Activated gamma-delta T cell treated with Interleukin-2 at 50 U/mL for 16 hours (primary cell): Measurements from ENCODE around the gene FLT3.
"Not testable (repeated sequence)": the region's sequence is repeated elsewhere in the genome, so short reads cannot be mapped to it uniquely, and the experiment has no call there.

Source experiments
- DNase-seq: peaks from one replicate; pipeline ENCODE4 v3.0.0-alpha.2; 2020

The FLT3 gene

DNA sequence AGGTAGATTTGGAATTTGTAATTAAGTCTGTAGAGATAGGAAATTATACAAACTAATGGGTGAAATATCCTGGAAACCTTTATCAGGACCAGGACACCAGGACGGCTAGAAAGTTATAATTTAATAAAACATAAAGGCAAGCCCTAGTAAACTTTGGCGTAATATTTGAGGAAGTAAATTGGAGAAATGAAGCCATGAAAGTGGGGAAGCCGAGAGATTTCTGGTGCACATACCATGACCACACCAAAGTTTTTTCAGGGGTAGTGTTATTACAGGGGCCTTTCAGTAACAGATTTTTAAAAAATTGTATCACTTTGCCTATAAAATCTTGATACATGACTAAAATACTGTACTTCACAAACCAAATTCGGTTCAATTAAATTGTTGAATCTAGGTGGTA is 57.2 kb downstream of the FLT3 start:
- DNase-seq, result no peak

DNA sequence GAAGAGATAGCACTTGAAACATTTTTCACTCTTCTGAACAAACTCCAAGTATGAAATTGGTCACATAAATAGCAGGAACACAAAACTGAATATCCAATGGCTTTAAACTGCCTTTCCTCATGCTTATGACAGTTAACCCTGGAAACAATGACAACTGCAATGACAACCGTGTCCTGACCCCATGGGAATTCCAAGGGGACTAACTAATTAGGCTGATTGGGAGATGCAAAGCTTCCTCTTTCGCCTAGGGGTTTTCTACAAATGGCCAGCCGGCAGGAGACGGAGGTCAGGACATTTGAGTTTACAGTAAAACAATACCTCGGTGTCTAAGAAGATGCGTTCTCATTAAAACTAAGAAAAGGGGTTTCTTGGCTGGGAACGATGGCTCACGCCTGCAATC is 58.9 kb downstream of the FLT3 start:
- DNase-seq, result no peak

DNA sequence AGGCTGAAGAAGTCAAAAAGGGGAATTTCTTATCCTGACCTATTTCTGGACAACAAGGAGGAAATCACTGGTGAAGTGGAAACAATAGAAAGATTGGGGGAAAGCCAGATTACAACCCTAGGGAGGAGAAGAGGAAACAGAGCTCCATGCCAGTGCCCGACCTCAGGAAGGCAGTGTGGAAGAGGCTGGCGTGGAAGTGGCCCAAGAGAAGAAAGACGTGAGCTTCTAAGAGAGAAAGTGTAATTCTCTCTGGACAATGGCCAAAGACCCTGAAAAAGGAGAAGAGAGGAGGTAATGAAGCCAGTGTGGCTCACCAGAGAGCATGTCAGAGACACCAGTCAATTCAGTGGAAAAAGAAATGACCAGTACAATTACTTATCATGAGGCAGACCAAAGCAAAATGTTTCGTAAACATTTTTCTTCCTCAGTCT is 59.3 kb downstream of the FLT3 start:
- DNase-seq, result no peak

DNA sequence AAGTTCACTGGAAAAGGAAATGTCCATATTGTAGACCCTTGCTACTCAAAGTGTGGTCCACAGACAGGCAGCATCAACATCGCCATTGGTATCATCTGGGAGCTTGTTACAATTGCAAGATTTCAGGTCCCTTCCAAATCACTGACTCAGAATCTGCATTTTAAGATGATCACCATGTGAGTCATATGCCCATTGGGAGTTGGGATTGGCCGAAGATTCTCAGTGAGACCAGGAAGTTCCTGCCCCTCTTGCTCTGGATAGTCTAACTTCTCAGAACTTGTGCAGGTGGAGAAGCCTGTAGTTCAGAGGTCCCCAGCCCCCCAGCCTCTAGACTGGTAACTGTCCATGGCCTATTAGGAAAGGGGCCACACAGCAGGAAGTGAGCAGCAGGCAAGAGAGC is 63.0 kb downstream of the FLT3 start:
- DNase-seq, result no peak

DNA sequence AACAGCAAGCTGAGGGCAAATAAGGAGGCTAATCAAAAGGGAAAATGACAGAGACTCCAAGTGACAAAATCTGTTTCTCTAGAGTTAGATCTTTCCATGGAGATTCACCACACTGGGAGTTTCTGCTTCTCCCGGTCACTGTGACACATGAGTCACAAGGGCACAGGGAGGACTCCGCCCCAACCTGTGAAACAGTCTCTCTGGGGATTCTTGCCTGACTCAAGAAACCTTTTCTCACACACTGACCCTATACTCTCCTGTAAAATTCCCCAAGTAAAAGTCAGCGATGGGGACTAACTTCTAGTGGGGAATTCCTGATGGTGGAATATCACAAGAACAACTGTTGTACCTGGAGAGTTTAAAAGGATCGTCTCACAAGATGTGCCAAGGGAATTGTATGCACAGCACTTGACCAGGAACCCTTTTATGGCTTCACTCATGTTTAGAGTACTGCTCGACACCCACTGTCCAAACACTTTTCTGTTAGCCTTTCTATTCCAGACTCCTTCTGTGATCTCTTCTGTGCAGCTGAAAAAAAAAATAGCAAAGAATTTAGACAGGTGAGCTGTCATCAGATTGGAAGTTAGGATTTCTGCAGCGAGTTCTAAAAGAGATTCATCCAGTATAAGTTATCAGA is 65.1 kb downstream of the FLT3 start:
- no peak for DNase-seq

DNA sequence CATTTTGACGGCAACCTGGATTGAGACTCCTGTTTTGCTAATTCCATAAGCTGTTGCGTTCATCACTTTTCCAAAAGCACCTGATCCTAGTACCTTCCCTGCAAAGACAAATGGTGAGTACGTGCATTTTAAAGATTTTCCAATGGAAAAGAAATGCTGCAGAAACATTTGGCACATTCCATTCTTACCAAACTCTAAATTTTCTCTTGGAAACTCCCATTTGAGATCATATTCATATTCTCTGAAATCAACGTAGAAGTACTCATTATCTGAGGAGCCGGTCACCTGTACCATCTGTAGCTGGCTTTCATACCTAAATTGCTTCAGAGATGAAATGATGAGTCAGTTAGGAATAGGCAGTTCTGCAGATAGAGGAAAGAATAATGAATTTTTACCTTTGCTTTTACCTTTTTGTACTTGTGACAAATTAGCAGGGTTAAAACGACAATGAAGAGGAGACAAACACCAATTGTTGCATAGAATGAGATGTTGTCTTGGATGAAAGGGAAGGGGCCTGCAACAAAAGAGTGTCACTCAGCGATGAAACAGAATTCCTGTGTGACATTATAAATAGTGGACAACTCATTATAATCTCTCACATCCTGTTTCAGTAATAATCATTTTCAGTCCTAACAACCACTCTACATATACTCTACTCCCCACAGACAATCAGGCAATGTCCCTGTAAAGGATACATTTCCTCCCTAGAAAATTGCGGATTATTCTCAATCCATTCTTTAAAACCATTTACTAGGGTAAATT is 66.3 kb downstream of the FLT3 start:
- DNase-seq, result no peak

DNA sequence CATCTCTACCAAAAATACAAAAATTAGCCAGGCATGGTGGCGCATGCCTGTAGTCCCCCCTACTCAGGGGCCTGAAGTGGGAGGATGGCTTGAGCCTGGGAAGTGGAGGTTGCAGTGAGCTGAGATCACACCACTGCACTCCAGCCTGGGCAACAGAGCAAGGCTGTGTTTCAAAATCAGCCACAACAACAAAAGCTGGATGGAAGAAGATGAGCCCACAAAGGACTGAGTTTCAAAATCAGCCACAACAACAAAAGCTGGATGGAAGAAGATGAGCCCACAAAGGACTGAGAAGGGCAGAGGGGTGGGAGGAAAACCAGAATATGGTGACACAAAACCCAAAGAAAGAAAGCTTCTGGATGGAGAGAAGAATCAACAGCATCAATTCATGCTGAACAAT is 67.9 kb downstream of the FLT3 start:
- DNase-seq, result not testable (repeated sequence)

DNA sequence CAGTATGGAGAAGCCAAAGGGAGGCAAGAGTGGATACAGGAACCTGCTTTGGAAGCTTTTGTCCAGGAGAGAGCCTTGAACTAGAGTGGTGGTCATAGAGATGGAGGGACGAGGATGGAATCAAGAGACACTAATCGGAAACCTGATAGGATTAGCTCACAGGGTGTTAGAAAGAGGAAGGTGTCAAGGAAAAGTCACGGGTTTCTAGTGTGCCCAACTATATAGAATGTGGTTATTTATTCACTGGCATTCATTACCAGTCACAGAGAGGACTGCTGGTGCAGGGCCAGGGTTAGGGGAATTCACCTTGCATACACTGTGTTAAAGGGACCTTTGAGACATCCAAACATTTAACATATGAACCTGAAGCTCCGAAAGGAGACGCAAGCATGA is 68.5 kb downstream of the FLT3 start:
- DNase-seq, result no peak

DNA sequence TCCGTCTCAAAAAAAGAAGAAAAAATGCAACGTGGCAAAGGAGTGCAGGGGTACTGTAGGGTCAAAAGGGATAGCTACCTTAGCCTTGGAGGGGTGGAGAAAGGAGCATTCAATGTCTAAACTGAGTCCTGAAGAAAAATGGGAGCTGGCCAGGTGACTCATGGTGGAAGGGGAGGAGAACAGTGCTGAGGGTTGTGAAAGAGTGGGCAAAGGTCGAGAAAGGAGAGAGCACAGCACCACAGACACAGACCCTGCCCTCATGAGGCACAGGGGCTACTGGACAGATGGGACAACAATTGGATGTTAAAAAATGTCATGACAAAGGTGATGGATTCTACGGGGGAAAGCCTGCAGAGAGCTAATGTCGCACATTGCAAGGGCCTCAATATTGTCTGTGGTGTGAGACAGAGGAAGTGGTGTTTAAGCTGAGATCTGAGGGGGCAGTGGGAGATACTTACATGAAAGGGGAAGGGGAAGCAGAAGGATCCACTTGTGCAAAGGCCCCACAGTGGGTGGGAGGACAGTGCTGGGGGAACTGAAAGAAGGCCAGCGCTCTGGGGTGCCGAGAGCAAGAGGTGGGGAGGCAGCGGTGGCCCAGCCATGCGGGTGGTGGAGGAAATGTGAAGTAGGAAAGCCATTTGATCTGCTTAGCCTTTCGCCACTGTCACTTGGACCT is 69.0 kb downstream of the FLT3 start:
- DNase-seq, result no peak

DNA sequence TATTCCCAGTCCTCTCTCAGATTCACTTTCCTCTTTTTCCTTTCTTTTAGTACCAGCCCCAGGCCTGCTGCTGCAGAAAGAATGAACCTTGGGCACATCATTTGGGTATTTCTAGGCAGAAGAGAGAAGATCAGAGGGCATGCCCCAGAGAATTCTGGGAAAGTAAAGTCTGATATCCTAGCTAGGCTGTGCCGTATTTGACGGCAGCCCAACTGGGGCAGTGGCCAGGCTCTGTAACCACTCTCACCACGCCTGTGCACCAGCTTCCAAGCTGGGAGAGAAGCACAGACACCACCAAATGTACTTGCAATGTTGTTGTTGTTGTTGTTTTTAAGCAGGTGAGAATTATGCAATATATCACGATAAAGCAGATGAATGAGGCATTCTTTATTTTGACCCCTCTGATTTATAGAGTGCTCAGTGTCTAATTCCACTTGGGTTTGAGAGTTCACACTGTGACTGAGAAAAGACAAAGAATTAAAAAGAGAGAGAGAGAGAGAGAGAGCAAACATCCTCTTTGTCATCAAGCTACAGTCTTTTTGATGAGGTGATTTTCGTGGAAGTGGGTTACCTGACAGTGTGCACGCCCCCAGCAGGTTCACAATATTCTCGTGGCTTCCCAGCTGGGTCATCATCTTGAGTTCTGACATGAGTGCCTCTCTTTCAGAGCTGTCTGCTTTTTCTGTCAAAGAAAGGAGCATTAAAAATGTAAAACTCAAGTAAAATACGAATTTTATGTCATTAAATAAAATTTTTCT is 72.6 kb downstream of the FLT3 start:
- no peak for DNase-seq

DNA sequence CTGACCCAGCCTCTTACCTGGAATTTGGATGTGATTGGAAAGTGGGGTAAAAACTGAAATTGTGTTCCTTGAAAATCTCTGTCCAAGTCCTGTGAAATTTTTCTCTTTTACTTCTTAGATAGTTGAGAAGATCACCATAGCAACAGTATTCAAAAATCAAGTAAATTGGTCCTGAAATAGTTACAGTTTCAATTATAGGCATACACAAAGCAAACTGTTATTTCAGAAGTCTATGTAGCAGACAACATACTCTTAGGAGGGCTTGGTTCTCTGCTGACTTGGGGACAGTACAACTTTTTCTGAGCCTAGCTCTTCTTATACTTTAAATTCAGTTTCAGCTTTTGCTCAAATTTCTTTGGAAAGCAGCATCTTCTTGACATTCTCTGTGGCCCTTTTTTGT is 73.3 kb downstream of the FLT3 start:
- no peak for DNase-seq

DNA sequence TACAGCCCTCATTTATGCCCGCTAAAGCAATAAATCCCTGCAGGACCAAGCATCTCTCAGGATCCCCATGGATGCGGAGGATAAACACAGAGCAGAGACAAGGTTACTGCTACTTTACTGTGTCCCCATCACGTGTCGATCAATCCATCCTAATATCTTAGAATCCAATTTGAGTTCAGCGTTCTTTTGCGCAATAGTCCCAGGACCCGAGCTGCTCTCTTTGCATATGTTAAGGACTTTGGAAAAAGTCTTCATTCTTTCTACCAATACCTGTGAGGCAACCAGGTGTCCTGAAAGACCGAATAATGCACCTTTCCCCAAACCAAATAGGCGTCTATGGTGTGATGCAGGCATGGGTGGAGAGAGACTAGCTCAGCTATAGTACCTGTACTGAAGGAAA is 73.9 kb downstream of the FLT3 start:
- no peak for DNase-seq

DNA sequence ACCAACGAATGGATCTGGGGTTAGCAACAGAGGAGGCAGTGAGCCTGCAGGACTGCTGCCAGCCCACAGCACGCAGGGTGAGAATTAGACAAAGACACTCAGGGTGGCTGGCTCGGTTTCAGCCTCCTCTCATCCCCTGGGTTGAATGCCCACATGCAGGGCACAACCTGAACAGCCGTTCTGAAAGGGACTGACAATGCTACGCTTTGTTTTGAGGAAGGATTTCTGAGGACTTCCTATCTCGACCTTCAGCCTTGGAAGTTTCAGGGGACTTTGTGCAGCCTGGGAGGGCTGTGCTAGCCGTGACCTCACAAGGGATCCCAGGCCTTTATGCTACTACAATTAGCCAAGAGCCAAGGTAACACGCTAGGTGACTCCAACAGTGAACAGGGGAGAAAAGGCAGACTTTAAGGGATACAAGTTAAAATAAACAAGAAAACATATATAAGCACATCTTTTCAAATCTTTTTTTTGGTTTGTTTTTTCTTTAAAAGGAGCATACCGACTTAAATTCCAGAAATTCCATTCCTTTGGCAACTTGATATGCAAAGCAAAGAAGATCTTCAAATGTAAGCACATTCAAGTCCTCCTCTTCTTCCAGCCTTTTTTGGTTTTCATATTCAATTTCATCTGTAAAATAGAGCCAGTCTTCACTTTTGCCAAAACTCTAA is 77.4 kb downstream of the FLT3 start:
- DNase-seq, result no peak

DNA sequence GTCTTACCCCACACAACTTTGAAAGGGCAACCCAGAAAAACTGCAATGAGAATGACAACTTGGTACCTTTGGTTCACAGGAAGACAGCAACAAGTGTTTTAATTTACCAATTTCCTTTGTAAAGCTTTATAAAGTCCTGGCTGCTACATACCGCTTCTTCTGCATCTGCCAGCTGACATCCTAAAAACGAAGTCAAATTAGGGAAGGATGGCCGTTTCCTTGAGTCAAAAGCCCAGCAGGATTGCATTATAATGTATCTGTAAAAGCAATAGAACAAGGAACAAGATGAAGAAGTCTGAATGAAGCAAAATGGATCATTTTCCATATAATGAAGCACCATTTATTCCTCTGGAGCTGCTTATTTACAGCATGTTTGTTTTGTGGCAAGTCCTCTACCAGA is 86.1 kb downstream of the FLT3 start:
- DNase-seq, result no peak

DNA sequence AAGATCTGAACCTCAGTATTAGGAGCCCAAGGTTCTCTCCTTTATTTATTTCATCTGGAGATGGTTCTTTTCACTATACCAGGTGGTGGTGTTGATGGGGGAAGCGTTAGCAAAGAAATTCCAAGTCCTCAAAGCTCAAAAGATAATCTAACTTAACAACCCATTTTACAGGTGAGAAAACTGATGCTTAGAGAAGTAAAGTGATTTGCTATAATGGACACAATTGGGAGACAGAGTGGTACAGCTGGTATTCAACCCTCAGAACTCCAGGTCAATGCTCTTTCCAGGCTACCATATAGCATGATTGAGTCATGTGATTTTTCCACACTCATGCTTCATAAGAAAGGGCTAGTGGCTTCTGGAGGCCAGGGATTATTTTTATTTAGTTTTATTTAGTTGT is 86.9 kb downstream of the FLT3 start:
- DNase-seq, result no peak

DNA sequence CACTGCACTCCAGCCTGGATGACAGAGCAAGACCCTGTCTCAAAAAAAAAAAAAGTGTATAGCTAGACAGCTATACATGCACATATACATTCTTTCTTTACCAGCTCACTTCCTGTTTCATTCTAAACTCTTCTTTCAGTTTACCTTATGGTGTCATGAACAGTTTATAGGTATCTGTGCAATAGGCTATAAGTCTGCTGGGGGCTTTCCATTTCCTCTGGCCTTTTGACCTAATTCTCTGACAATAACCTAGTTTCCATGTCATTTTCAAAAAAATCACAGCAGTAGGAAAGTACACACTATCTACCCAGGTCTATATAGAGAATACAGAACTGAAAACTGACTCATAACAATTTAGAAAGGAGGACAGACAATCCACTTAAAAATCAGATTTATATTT is 87.5 kb downstream of the FLT3 start:
- DNase-seq, result no peak

DNA sequence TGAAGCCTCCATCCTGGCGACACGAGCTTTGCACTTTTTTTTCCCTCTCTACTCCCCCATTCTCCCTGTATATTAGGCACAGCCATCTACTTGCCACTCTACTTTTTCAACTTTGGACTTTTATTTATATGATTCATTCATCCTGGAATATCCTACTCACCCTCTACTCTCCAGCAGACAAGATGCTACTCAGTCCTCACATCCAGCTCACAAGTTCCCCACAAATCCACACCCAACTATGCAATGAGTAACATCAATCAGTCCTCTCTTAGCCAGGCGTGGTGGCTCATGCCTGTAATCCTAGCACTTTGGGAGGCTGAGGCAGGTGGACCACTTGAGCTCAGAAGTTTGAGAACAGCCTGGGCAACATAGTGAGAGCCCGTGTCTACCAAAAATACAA is 88.0 kb downstream of the FLT3 start:
- DNase-seq, result no peak

DNA sequence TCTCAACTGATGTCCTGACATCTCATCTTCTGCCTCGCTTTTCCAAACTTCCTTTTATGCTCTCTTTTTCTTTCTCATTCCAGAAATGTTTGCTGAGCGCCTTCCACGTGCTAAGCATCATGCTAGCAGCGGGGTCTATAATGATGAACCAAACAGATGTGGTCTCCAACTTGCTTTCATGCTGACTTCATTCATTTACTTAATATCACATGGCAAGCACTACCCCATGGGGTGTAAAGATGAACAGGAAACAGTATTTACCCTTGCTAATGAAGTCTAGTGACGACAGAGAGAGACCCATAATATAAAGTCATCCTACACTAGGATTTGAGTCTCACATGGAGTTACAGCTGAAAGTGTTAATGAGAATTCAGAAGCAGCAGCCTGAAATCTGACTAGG is 90.3 kb downstream of the FLT3 start:
- DNase-seq, result no peak

DNA sequence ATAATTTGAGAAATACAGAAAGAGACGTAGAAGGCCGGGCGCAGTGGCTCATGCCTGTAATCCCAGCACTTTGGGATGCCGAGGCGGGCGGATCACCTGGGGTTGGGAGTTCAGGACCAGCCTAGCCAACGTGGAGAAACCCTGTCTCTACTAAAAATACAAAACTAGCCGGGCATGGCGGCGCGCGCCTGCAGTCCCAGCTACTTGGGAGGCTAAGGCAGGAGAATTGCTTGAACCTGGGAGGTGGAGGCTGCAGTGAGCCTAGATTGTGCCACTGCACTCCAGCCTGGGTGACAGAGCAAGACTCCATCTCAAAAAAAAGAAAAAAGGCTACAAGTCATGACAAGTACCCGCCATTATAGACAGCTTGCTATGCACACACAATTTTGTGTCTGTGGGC is 95.4 kb downstream of the FLT3 start:
- DNase-seq, result not testable (repeated sequence)

DNA sequence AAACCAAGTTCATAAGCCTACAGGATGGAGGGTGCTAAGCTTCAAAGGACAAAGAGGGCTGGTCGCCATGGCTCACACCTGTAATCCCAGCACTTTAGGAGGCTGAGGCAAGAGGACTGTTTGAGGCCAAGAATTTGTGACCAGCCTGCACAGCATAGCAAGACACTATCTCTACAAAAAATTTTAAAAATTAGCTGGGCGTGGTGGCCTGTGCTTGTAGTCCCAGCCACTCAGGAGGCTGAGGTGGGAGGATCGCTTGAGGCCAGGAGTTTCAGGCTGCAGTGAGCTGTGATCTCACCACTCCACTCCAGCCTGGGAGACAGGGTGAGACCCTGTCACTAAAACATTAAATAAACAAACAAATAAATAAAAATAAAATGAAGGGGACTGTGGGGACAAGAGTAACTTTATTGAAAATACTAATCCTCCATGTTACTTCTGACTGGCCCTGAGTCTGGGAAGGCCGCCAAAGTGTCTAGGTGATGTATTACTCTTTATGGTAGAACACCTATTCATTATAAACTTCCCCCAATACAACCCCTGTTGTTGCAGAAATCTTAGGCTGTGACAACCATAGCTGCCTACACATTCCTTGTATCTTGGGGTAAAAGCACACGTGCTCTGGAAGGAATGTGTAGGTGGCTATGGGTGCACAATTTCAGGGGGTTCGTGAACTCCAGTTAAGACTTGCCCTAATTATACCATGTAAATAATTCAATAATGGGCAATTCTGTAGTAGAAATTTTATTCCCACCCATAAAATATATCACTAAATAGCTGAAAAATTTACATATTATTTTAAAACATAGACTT is 97.3 kb downstream of the FLT3 start:
- DNase-seq, result no peak

DNA sequence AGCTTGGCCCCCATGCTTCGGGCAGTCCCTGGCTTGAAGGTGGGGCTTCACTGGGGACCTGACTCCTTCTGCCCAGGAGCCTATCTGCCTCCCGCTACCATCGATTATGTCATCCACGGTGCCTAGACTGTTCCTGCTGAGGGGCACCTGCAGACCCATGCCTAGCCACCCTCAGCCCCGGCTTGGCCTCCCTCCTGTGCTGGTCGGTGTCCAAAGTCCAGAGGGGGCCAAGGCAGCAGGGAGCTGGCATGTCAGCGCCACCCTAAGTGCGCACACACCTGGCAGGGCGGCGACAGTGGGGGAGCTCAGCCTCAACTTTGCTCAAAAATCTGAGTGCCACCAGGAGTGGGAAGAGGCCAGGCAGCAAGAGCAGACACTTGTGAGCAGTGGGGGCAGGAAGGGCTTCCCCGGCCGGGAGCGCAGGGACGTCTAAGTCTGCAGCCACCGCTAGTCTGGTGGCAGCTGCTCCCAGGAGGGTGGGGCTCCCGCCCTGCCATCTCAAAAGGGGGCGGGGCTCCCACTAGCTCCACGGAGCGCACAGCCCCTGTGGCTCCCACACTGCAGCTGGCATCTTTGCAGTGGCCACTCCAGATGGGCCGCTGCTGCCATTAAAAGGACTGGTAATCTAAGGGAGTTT is 98.4 kb downstream of the FLT3 start:
- DNase-seq, result no peak

DNA sequence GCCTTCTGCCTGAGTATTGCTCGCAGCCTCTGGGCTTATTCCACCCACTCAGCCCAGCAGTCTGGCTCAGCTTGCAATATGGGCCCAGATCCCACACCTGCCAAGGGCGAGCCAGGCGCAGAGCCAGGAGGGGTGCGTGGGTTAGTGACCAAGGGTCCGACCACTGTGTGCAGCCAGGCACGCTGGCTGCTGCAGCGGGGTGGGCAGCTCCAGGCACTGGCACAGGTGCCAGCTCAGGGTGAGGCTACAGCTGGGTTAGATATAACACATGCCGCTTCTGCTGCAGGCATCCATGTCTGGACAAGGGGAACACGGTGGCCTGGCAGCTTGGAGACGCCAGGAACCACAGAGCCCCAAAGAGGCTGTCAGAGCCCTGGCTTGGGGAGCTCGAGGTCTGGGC is 99.3 kb downstream of the FLT3 start:
- no peak for DNase-seq
